Gastrocnemius medialis (tissue), 4 donors: Measurements from ENCODE around the gene NPM1. TPM values are rescaled to one million over a fixed set of nuclear protein-coding genes. Genes with fewer than 3 reads are reported as not detected.

Source experiments
- ATAC-seq, 2 donors: fragments of 150-250 bp; one replicate each; pipeline ENCODE4 v1.9.1; 2016
- DNase-seq, 2 donors: peaks; one replicate each; pipeline ENCODE4 v3.0.0-alpha.2; 2019
- H3K27ac ChIP-seq, 4 donors: fragments of 200-600 bp; sonication (generic); 1 replicate in 1 of 4; 2 replicates in 3 of 4; pipeline ENCODE4 v1.5.1; 2016 to 2018; ENCODE audit warnings: mild to moderate bottlenecking in 2 of 4, moderate library complexity in 1 of 4
- H3K27me3 ChIP-seq, 3 donors: fragments of 200-600 bp; sonication (generic) in 2 of 3; 1 replicate in 1 of 3; 2 replicates in 2 of 3; pipeline versions ENCODE4 v1.5.1 to v1.6.0; 2016 to 2019; ENCODE audit warnings: mild to moderate bottlenecking in 1 of 3, moderate library complexity in 1 of 3
- H3K36me3 ChIP-seq, 2 donors: fragments of 200-600 bp; sonication (generic) in 1 of 2; one replicate each; pipeline ENCODE4 v1.5.1; 2017 to 2018
- H3K4me1 ChIP-seq, 2 donors: fragments of 200-600 bp; sonication (generic) in 1 of 2; one replicate each; pipeline ENCODE4 v1.5.1; 2016 to 2017; ENCODE audit warnings: mild to moderate bottlenecking in 2 of 2
- H3K4me3 ChIP-seq, 4 donors: fragments of 200-600 bp; sonication (generic) in 3 of 4; 1 replicate in 1 of 4; 2 replicates in 3 of 4; pipeline ENCODE4 v1.5.1; 2016 to 2019; ENCODE audit warnings: mild to moderate bottlenecking in 2 of 4
- H3K9me3 ChIP-seq, 3 donors: fragments of 200-600 bp; sonication (generic) in 2 of 3; 1 replicate in 1 of 3; 2 replicates in 2 of 3; pipeline ENCODE4 v1.5.1; 2016 to 2019
- POLR2A ChIP-seq, 2 donors: fragments of 450-650 bp; IDR thresholded peaks; one replicate each; pipeline ENCODE4 v1.6.1; 2017; ENCODE audit warnings: antibody characterized with exemption in 2 of 2, mild to moderate bottlenecking in 2 of 2, moderate library complexity in 2 of 2
- in situ Hi-C, 4 donors: fragments of 200-750 bp; cut with MboI; loops; one replicate each; pipeline versions ENCODE4 v1.15.0 to v1.8.0; 2017; ENCODE audit warnings: low sequenced_read_pairs in 4 of 4
- intact Hi-C: fragments of 100-400 bp; cut with DNase I; formaldehyde crosslinking; loops from one replicate; pipeline ENCODE4 v1.15.1; 2023; ENCODE audit warnings: low total_unique reads
- total RNA-seq, 4 donors: library from RNA; depleted of rRNA; stranded (reverse); fragments of >200 nt; gene quantifications; one replicate each; pipeline versions ENCODE4 v1.1.0 to v1.2.3, GENCODE V29; 2016
- TF ChIP-seq, protein P1 (sequence below), 5 experiments: fragments of 450-650 bp in 3 of 5; fragments of 200-600 bp in 2 of 5; sonication (generic) in 2 of 5; IDR thresholded peaks in 4 of 5; conservative IDR thresholded peaks in 1 of 5; 1 replicate in 4 of 5; 2 replicates in 1 of 5; pipeline ENCODE4 v1.5.1; 2016 to 2019; ENCODE audit warnings: antibody characterized with exemption in 5 of 5, mild to moderate bottlenecking in 3 of 5, moderate library complexity in 3 of 5

The NPM1 gene
- total RNA-seq, 4 donors from 2014 or later, result 277 to 651 (median 413) TPM

DNA sequence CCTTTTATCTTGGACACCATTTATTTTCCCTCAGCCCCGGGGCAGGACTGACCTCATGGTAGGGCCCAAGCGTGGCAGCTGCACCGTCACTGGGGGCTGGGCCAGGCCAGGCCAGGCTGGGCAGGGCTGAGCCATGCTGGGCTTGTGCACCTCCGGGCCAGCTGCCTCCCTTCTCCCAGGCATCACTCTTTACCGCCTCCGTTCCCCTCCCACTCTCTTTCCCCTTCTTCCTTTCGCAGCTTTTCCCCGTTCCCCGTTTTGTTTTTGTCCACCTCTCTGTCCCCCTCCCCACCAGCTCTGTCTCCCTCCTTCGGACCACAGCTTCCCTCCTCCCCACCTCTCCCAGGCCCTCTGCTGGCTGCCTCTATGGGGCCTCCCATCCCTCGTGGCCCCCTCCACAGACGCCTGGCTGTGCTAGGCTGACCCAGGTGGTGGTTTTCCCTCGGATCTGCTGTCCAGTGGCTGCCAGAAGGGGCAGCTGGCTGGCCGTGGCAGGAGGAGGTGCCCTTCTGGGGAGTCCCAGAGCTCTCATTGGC is 49.7 kb downstream of the NPM1 start:
- TF ChIP-seq, protein P1, sequence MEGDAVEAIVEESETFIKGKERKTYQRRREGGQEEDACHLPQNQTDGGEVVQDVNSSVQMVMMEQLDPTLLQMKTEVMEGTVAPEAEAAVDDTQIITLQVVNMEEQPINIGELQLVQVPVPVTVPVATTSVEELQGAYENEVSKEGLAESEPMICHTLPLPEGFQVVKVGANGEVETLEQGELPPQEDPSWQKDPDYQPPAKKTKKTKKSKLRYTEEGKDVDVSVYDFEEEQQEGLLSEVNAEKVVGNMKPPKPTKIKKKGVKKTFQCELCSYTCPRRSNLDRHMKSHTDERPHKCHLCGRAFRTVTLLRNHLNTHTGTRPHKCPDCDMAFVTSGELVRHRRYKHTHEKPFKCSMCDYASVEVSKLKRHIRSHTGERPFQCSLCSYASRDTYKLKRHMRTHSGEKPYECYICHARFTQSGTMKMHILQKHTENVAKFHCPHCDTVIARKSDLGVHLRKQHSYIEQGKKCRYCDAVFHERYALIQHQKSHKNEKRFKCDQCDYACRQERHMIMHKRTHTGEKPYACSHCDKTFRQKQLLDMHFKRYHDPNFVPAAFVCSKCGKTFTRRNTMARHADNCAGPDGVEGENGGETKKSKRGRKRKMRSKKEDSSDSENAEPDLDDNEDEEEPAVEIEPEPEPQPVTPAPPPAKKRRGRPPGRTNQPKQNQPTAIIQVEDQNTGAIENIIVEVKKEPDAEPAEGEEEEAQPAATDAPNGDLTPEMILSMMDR (IDR thresholded peaks at IDR 0.05 in 4 of 5, conservative IDR thresholded peaks at IDR 0.05 in 1 of 5), result no peak
- TF ChIP-seq POLR2A (IDR thresholded peaks at IDR 0.05), result no peak
- H3K9me3 ChIP-seq, result no peaks in the 10 kb centered on the region
- ATAC-seq (no peak), DNase-seq (no peak)
- intact Hi-C loops (no loop called here), in situ Hi-C loops (no loop called here)
- no peaks in the 10 kb centered on the region for H3K36me3 ChIP-seq
- no peaks in the 10 kb centered on the region for H3K27me3 ChIP-seq
- H3K4me1 ChIP-seq, result no peaks in the 10 kb centered on the region
- no peak overlapping the region for H3K4me3 ChIP-seq
- no peak overlapping the region for H3K27ac ChIP-seq

DNA sequence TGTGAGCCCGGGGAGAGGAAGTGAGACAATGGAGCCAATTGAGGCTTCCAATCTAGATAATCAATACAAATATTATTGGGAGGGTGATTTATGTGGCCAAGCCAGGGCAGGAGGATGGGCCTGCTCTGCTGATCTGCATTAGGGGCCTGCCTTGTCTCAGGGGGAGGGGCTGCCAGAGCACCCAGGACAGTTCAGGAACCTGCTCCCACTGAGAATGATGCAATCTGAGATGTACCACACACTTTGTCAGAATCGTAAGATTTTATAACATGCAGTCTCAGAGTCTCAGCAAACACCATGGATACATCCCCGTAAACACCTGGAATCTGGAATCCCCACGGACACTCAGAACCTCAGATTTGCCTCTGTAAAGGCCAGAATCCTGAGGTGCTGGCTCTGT is 51.1 kb downstream of the NPM1 start:
- Histone ChIP-seq H3K4me3 (no peak overlapping the region), H3K27ac (no peak overlapping the region), H3K4me1 (no peaks in the 10 kb centered on the region), H3K27me3 (no peaks in the 10 kb centered on the region), H3K36me3 (no peaks in the 10 kb centered on the region), H3K9me3 (no peaks in the 10 kb centered on the region)
- TF ChIP-seq, protein P1 (IDR thresholded peaks at IDR 0.05 in 4 of 5, conservative IDR thresholded peaks at IDR 0.05 in 1 of 5), result no peak
- no peak for TF ChIP-seq POLR2A (IDR thresholded peaks at IDR 0.05)
- in situ Hi-C loops (no loop called here), intact Hi-C loops (no loop called here)
- DNase-seq (no peak), ATAC-seq (no peak)

DNA sequence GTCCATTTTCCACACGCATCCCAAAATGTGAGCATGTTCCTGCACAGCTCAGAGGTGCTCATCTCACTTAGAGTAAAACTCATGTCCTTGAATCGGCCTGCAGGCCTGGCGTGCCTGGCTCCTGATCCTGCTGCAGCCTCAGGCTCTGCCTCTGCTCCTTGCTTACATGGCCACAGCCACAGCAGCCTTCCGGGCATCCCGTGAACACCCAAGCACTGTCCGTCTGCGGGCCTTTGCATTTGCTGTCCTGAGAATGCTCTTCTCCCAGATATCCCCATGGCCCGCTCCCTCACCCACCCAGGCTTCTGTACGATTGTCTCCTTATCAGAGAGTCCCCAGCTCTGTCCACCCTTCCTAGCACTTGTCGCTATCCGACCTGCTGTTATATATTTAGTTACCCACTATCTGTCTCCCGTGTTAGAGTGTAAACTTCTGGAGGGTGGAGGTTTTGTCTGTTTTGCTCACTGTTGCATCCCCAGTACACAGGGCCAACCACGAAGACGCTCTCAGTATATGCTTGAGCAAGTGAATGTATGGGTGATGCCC is 53.7 kb downstream of the NPM1 start:
- H3K4me1 ChIP-seq, result no peaks in the 10 kb centered on the region
- no peak for DNase-seq
- intact Hi-C loops, result no loop called here
- in situ Hi-C loops, result no loop called here
- ATAC-seq, result no peak
- TF ChIP-seq, protein P1 (IDR thresholded peaks at IDR 0.05 in 4 of 5, conservative IDR thresholded peaks at IDR 0.05 in 1 of 5), result no peak
- no peak for TF ChIP-seq POLR2A (IDR thresholded peaks at IDR 0.05)
- no peaks in the 10 kb centered on the region for H3K9me3 ChIP-seq
- H3K27ac ChIP-seq, result no peak overlapping the region
- no peak overlapping the region for H3K4me3 ChIP-seq
- no peaks in the 10 kb centered on the region for H3K36me3 ChIP-seq
- no peaks in the 10 kb centered on the region for H3K27me3 ChIP-seq

DNA sequence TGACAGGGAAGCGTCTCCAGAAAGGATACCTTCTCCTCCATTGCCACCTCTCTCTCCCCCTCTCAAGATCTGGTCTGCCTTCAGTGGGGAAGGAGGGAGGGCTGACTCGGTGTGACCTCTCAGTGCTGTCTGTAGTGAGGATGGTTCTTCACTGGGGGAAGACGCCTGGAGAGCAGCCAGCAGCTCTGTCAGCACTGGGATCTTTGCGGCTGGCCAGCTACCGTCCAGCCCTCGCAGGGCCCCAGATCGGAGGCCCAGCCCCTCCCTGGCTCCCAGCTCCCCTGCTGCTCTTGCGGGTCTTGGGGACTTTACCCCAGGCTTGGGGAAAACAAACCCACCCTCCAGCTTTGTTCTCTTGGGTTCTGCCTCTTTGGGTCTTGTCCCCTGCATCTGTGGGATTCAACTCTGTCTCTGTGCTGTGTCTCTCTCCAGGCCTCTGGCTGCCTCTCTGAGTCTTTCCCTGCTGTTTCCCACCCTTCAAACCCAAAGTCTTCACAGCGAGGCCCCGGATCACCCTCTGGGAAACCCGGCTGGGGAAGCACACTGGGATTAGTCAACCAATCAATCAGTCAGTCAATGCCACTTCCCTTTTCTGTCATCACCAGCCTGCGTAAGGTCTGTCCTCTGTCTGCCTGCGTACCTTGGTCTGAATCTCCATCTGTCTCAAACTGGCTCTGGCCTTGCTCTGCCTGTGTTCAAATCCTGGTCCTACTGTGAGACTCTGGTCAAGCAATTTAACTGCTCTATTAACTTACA is 54.8 kb downstream of the NPM1 start:
- in situ Hi-C loops, result no loop called here
- Histone ChIP-seq H3K4me1 (no peaks in the 10 kb centered on the region), H3K9me3 (no peaks in the 10 kb centered on the region), H3K36me3 (no peaks in the 10 kb centered on the region), H3K27ac (no peak overlapping the region), H3K4me3 (no peak overlapping the region), H3K27me3 (no peaks in the 10 kb centered on the region)
- ATAC-seq (no peak), DNase-seq (no peak)
- intact Hi-C loops, result no loop called here
- TF ChIP-seq, protein P1 (IDR thresholded peaks at IDR 0.05 in 4 of 5, conservative IDR thresholded peaks at IDR 0.05 in 1 of 5), result no peak
- no peak for TF ChIP-seq POLR2A (IDR thresholded peaks at IDR 0.05)
